IMR-90 (cell line): ENCODE results near the gene NPSR1. TPM values are rescaled to one million over a fixed set of nuclear protein-coding genes. Genes with fewer than 3 reads are reported as not detected.

Experiments used
- ATAC-seq: fragments of 200-7000 bp; cut with Tn5 transposase; 2 replicates; pipeline ENCODE4 v1.9.1; 2020; ENCODE audit warnings: low read depth, mild to moderate bottlenecking, moderate library complexity
- BruUV-seq: library from RNA; stranded (reverse); fragments of 400-500 nt; replicated peaks from 2 replicates; lab custom pipeline; 2021; lab: Mats Ljungman, UMichigan
- CTCF ChIA-PET: fragments of 300-600 bp; formaldehyde crosslinking; extraction: SDS; loops from one replicate; lab custom pipeline; 2021; ENCODE audit warnings: antibody characterized with exemption; lab: Yijun Ruan, JAX
- POLR2A ChIA-PET: fragments of 300-600 bp; sonication (Branson Sonifier 250); formaldehyde crosslinking; loops from one replicate; lab custom pipeline; 2022; ENCODE audit warnings: antibody characterized with exemption; ENCODE audit not compliant: unreplicated experiment; lab: Charles Lee
- DNase-seq: peaks from one replicate; pipeline ENCODE4 v3.0.0; 2013
- H2AFZ ChIP-seq: replicated peaks from 2 replicates; pipeline ENCODE3; 2013; ENCODE audit warnings: low read length, mild to moderate bottlenecking; ENCODE audit not compliant: poor library complexity
- H2AK5ac ChIP-seq: 2 replicates; pipeline ENCODE4 v1.6.1; 2013; ENCODE audit warnings: low read depth, low read length, inconsistent platforms
- H2AK9ac ChIP-seq: replicated peaks from 2 replicates; pipeline ENCODE3; 2013; ENCODE audit warnings: mild to moderate bottlenecking, low read depth, low read length, moderate library complexity; ENCODE audit not compliant: poor library complexity
- H2BK120ac ChIP-seq: 2 replicates; pipeline ENCODE4 v1.6.1; 2013; ENCODE audit warnings: low read depth, low read length, inconsistent platforms
- H2BK15ac ChIP-seq: 3 replicates; pipeline ENCODE4 v1.6.1; 2013; ENCODE audit warnings: low read depth, low read length, inconsistent platforms
- H2BK20ac ChIP-seq: 2 replicates; pipeline ENCODE4 v1.6.1; 2013; ENCODE audit warnings: low read depth, mild to moderate bottlenecking, inconsistent platforms, low read length, moderate library complexity
- H2BK5ac ChIP-seq: 2 replicates; pipeline ENCODE4 v1.6.1; 2013; ENCODE audit warnings: mild to moderate bottlenecking, low read depth, low read length, inconsistent platforms; ENCODE audit not compliant: poor library complexity, severe bottlenecking
- H3K14ac ChIP-seq: replicated peaks from 2 replicates; pipeline ENCODE4 v1.6.1; 2013; ENCODE audit warnings: low read depth, low read length, inconsistent platforms
- H3K18ac ChIP-seq: 2 replicates; pipeline ENCODE4 v1.6.1; 2013; ENCODE audit warnings: low read depth, low read length, control low read depth
- H3K23ac ChIP-seq: 2 replicates; pipeline ENCODE4 v1.6.1; 2013; ENCODE audit warnings: low read depth, low read length, inconsistent platforms
- H3K27ac ChIP-seq: 2 replicates; pipeline ENCODE4 v1.5.1; 2013; ENCODE audit warnings: mild to moderate bottlenecking, control low read depth, low read length; ENCODE audit not compliant: insufficient read depth
- H3K27me3 ChIP-seq: 2 replicates; pipeline ENCODE4 v1.6.1; 2013; ENCODE audit warnings: low read length; ENCODE audit not compliant: control insufficient read depth, insufficient read depth
- H3K36me3 ChIP-seq: 2 replicates; pipeline ENCODE4 v1.6.1; 2013; ENCODE audit warnings: low read length, mixed read lengths; ENCODE audit not compliant: control insufficient read depth, insufficient read depth
- H3K4ac ChIP-seq: 2 replicates; pipeline ENCODE4 v1.6.1; 2013; ENCODE audit warnings: low read depth, low read length, inconsistent platforms
- H3K4me1 ChIP-seq: 2 replicates; pipeline ENCODE4 v1.6.1; 2013; ENCODE audit warnings: low read length, mixed read lengths; ENCODE audit not compliant: control insufficient read depth, insufficient read depth
- H3K4me2 ChIP-seq: 2 replicates; pipeline ENCODE4 v1.6.1; 2013; ENCODE audit warnings: low read depth, mild to moderate bottlenecking, control low read depth, low read length, moderate library complexity
- H3K4me3 ChIP-seq: 2 replicates; pipeline ENCODE4 v1.5.1; 2013; ENCODE audit warnings: low read depth, mild to moderate bottlenecking, control low read depth, low read length, moderate library complexity; ENCODE audit not compliant: insufficient read depth
- H3K56ac ChIP-seq: 2 replicates; pipeline ENCODE4 v1.6.1; 2013; ENCODE audit warnings: low read length, inconsistent platforms; ENCODE audit not compliant: insufficient read depth; ENCODE audit errors: extremely low read depth
- H3K79me1 ChIP-seq, 2 experiments: 2 replicates each; pipeline ENCODE4 v1.6.1; 2013; ENCODE audit warnings: low read length in 2 of 2, inconsistent platforms in 1 of 2, low read depth in 1 of 2
- H3K9ac ChIP-seq: 2 replicates; pipeline ENCODE4 v1.6.1; 2013; ENCODE audit warnings: low read depth, low read length, control low read depth
- H3K9me1 ChIP-seq: 2 replicates; pipeline ENCODE4 v1.6.1; 2013; ENCODE audit warnings: low read length, inconsistent platforms; ENCODE audit not compliant: insufficient read depth
- H3K9me3 ChIP-seq: 2 replicates; pipeline ENCODE4 v1.6.1; 2013; ENCODE audit warnings: low read length; ENCODE audit not compliant: control insufficient read depth, insufficient read depth
- H4K20me1 ChIP-seq: 2 replicates; pipeline ENCODE4 v1.6.1; 2013; ENCODE audit warnings: low read length, inconsistent platforms; ENCODE audit not compliant: insufficient read depth
- H4K5ac ChIP-seq: 2 replicates; pipeline ENCODE4 v1.6.1; 2013; ENCODE audit warnings: mild to moderate bottlenecking, low read depth, low read length, control low read depth
- H4K8ac ChIP-seq, 2 experiments: 2 replicates each; pipeline ENCODE4 v1.6.1; 2013; ENCODE audit warnings: low read depth in 2 of 2, low read length in 2 of 2, control low read depth in 1 of 2, inconsistent platforms in 1 of 2
- H4K91ac ChIP-seq: 2 replicates; pipeline ENCODE4 v1.6.1; 2013; ENCODE audit warnings: low read depth, low read length, inconsistent platforms; ENCODE audit not compliant: insufficient read depth
- CEBPB ChIP-seq: IDR thresholded peaks from 2 replicates; pipeline ENCODE4 v1.6.1; 2012; ENCODE audit warnings: low read depth, low read length, improper control_type of control experiment
- ELK1 ChIP-seq: fragments of 150-350 bp; IDR thresholded peaks from 2 replicates; pipeline ENCODE4 v1.6.1; 2016; ENCODE audit warnings: low read depth, mild to moderate bottlenecking, low read length, moderate library complexity, borderline replicate concordance
- FOS ChIP-seq: fragments of 150-350 bp; IDR thresholded peaks from 2 replicates; pipeline ENCODE4 v1.6.1; 2016; ENCODE audit warnings: low read depth, low read length
- MAFK ChIP-seq: IDR thresholded peaks from 2 replicates; pipeline ENCODE4 v1.6.1; 2012; ENCODE audit warnings: low read depth, low read length, improper control_type of control experiment
- MXI1 ChIP-seq: IDR thresholded peaks from 2 replicates; pipeline ENCODE4 v1.6.1; 2012; ENCODE audit warnings: low read depth, mild to moderate bottlenecking, low read length, moderate library complexity, borderline replicate concordance
- POLR2A ChIP-seq: IDR thresholded peaks from 2 replicates; pipeline ENCODE4 v1.6.1; 2012; ENCODE audit warnings: mild to moderate bottlenecking, low read depth, low read length
- RAD21 ChIP-seq: IDR thresholded peaks from 2 replicates; pipeline ENCODE4 v1.6.1; 2012; ENCODE audit warnings: low read length, improper control_type of control experiment
- SMC3 ChIP-seq: fragments of 150-350 bp; IDR thresholded peaks from 2 replicates; pipeline ENCODE4 v1.6.1; 2016; ENCODE audit warnings: low read depth, mild to moderate bottlenecking, antibody characterized with exemption, low read length, moderate library complexity
- USF2 ChIP-seq: fragments of 150-350 bp; IDR thresholded peaks from 2 replicates; pipeline ENCODE4 v1.6.1; 2017; ENCODE audit warnings: mild to moderate bottlenecking, antibody characterized with exemption, low read length, low read depth
- WGBS, 2 experiments: methylation state at CpG; one replicate each; pipeline versions ENCODE4 v1.1.5 to v1.1.7; 2013; ENCODE audit warnings: missing lambda C conversion rate in 2 of 2; ENCODE audit not compliant: insufficient read length in 1 of 2; ENCODE audit errors: extremely low coverage in 2 of 2; 5-methylcytosine and 5-hydroxymethylcytosine counted together
- dilution Hi-C: fragments of 300-500 bp; cut with HindIII; formaldehyde crosslinking; loops from one replicate; pipeline ENCODE4 v1.14.3; 2018; ENCODE audit warnings: low sequenced_read_pairs; ENCODE audit not compliant: unreplicated experiment
- in situ Hi-C: fragments of 300-500 bp; cut with MboI; formaldehyde crosslinking; loops from 3 replicates; pipeline ENCODE4 v1.14.3; 2019; ENCODE audit warnings: low sequenced_read_pairs, inconsistent platforms, mixed read lengths
- intact Hi-C: fragments of 100-400 bp; cut with micrococcal nuclease; formaldehyde crosslinking; loops from 2 replicates; pipeline ENCODE4 v1.10.0; 2022
- polyA plus RNA-seq, 3 experiments: library from polyadenylated mRNA; depleted of rRNA; stranded (reverse); fragments of >200 nt; gene quantifications; 2 replicates each; pipeline ENCODE4 v1.2.3, GENCODE V29; 2012; ENCODE audit warnings: low replicate concordance in 1 of 3
- total RNA-seq: library from RNA; depleted of rRNA; stranded (reverse); fragments of >200 nt; gene quantifications from 2 replicates; pipeline ENCODE4 v1.2.3, GENCODE V29; 2012

The NPSR1 gene
- total and polyA plus RNA-seq, 2 of the 4 experiments (the other 2 are of a cell fraction): not detected

- no CpG with 5 or more reads among the region's 3 CpGs for WGBS, 2 experiments
- no peaks in the 10 kb centered on the region for H3K9me1 ChIP-seq
- H4K20me1 ChIP-seq: no peaks in the 10 kb centered on the region
- TF ChIP-seq MXI1 (no peak), RAD21 (no peak), USF2 (no peak), FOS (no peak), ELK1 (no peak), POLR2A (no peak), CEBPB (no peak), SMC3 (no peak), MAFK (no peak)
- in situ Hi-C loops: no loop called here
- no peak overlapping the region for H4K8ac ChIP-seq
- H3K36me3 ChIP-seq: no peaks in the 10 kb centered on the region
- H2BK15ac ChIP-seq: no peak overlapping the region
- no peak overlapping the region for H4K91ac ChIP-seq
- no TSS peak for BruUV-seq
- no peak overlapping the region for H2BK5ac ChIP-seq
- H3K27me3 ChIP-seq: no peaks in the 10 kb centered on the region
- H4K5ac ChIP-seq: no peak overlapping the region
- no peak overlapping the region for H3K23ac ChIP-seq
- ATAC-seq: no peak
- H3K4me2 ChIP-seq: no peak overlapping the region
- no peak overlapping the region for H2AK9ac ChIP-seq
- H3K4ac ChIP-seq: no peak overlapping the region
- H3K14ac ChIP-seq: no peak overlapping the region
- no peak overlapping the region for H3K56ac ChIP-seq
- peaks cover 5% of the 10 kb centered on the region; the same call in 1 of the 2 replicates for H3K9me3 ChIP-seq
- H3K4me3 ChIP-seq: no peak overlapping the region
- H3K4me1 ChIP-seq: no peaks in the 10 kb centered on the region
- ChIA-PET CTCF (no interaction called here), POLR2A (no interaction called here)
- no peaks in the 10 kb centered on the region for H3K79me1 ChIP-seq
- no peak overlapping the region for H2BK120ac ChIP-seq
- no peak for DNase-seq
- no peak overlapping the region for H3K9ac ChIP-seq
- H3K27ac ChIP-seq: no peak overlapping the region
- no peak overlapping the region for H2AK5ac ChIP-seq
- no peak overlapping the region for H2BK20ac ChIP-seq
- dilution Hi-C loops: no loop called here
- H3K18ac ChIP-seq: no peak overlapping the region
- no peak overlapping the region for H2AFZ ChIP-seq
- intact Hi-C loops: no loop called here
These were observed 122.5 kb downstream of the NPSR1 start for GRCh38 chr7:34780546-34780945.
